Measurements from ENCODE around the gene MBOAT1. TPM values are rescaled to one million over a fixed set of nuclear protein-coding genes. Genes with fewer than 3 reads are reported as not detected.

Gene MBOAT1
- total RNA-seq, 1 donor from 2014 or later = 1.1 TPM

GRCh38 chr6:20135677-20136268, 76.5 kb downstream of the MBOAT1 start:
- Mint-ChIP-seq H3K9me3 (ENCODE audit: low read depth) (no peaks in the 10 kb centered on the region), H3K27ac (ENCODE audit: unreplicated experiment) (no peak overlapping the region), H3K4me3 (ENCODE audit: unreplicated experiment) (no peak overlapping the region), H3K4me1 (ENCODE audit: low read depth) (no peaks in the 10 kb centered on the region), H3K27me3 (ENCODE audit: low read depth) (no peaks in the 10 kb centered on the region), H3K36me3 (ENCODE audit: low read depth) (peaks cover 1% of the 10 kb centered on the region)
- no peak for TF ChIP-seq CTCF (IDR thresholded peaks at IDR 0.05)
- DNase-seq (ENCODE audit: low spot score) = no peak

GRCh38 chr6:20134613-20135012, 77.7 kb downstream of the MBOAT1 start:
- Mint-ChIP-seq H3K27ac (ENCODE audit: unreplicated experiment) (no peak overlapping the region), H3K4me3 (ENCODE audit: unreplicated experiment) (no peak overlapping the region), H3K4me1 (ENCODE audit: low read depth) (no peaks in the 10 kb centered on the region), H3K27me3 (ENCODE audit: low read depth) (no peaks in the 10 kb centered on the region), H3K9me3 (ENCODE audit: low read depth) (no peaks in the 10 kb centered on the region), H3K36me3 (ENCODE audit: low read depth) (peaks cover 1% of the 10 kb centered on the region)
- no peak for DNase-seq (ENCODE audit: low spot score)
- no peak for TF ChIP-seq CTCF (IDR thresholded peaks at IDR 0.05)

GRCh38 chr6:20129290-20130088, 82.8 kb downstream of the MBOAT1 start:
- Mint-ChIP-seq H3K27me3 (ENCODE audit: low read depth) (no peaks in the 10 kb centered on the region), H3K36me3 (ENCODE audit: low read depth) (peaks cover 1% of the 10 kb centered on the region), H3K9me3 (ENCODE audit: low read depth) (no peaks in the 10 kb centered on the region), H3K27ac (ENCODE audit: unreplicated experiment) (no peak overlapping the region), H3K4me3 (ENCODE audit: unreplicated experiment) (no peak overlapping the region), H3K4me1 (ENCODE audit: low read depth) (peaks cover 4% of the 10 kb centered on the region)
- TF ChIP-seq CTCF (IDR thresholded peaks at IDR 0.05) = no peak
- DNase-seq (ENCODE audit: low spot score) = no peak

- Mint-ChIP-seq H3K4me3 (ENCODE audit: unreplicated experiment) (no peak overlapping the region), H3K27me3 (ENCODE audit: low read depth) (no peaks in the 10 kb centered on the region), H3K9me3 (ENCODE audit: low read depth) (no peaks in the 10 kb centered on the region), H3K4me1 (ENCODE audit: low read depth) (peaks cover 4% of the 10 kb centered on the region), H3K36me3 (ENCODE audit: low read depth) (no peaks in the 10 kb centered on the region), H3K27ac (ENCODE audit: unreplicated experiment) (no peak overlapping the region)
- DNase-seq (ENCODE audit: low spot score) = no peak
- no peak for TF ChIP-seq CTCF (IDR thresholded peaks at IDR 0.05)
These were observed 84.3 kb downstream of the MBOAT1 start for GRCh38 chr6:20128018-20128417.

- Mint-ChIP-seq H3K36me3 (ENCODE audit: low read depth) (peaks cover 2% of the 10 kb centered on the region), H3K27me3 (ENCODE audit: low read depth) (no peaks in the 10 kb centered on the region), H3K27ac (ENCODE audit: unreplicated experiment) (no peak overlapping the region), H3K4me1 (ENCODE audit: low read depth) (peaks cover 4% of the 10 kb centered on the region), H3K9me3 (ENCODE audit: low read depth) (no peaks in the 10 kb centered on the region), H3K4me3 (ENCODE audit: unreplicated experiment) (no peak overlapping the region)
- DNase-seq (ENCODE audit: low spot score) = no peak
- TF ChIP-seq CTCF (IDR thresholded peaks at IDR 0.05) = peak; percentile 92
These were observed 85.2 kb downstream of the MBOAT1 start for GRCh38 chr6:20126789-20127653.
